ENCODE results near the gene SH3BP4.

The SH3BP4 gene

GRCh38 chr2:234945339-234945873, 6.4 kb upstream of the SH3BP4 start:
- DNase-seq: no peak

GRCh38 chr2:234947556-234947955, 4.3 kb upstream of the SH3BP4 start:
- DNase-seq: no peak

GRCh38 chr2:234949762-234950434, 1.9 kb upstream of the SH3BP4 start:
- peak; percentile 98 for DNase-seq

GRCh38 chr2:234950435-234950729, 1.4 kb upstream of the SH3BP4 start:
- no peak for DNase-seq

GRCh38 chr2:234950730-234951663, 820 bp upstream of the SH3BP4 start:
- peak; percentile 62 for DNase-seq

GRCh38 chr2:234952270-234953115, 676 bp downstream of the SH3BP4 start:
- no peak for DNase-seq

GRCh38 chr2:234953116-234954031, 1.6 kb downstream of the SH3BP4 start:
- no peak for DNase-seq

- no peak for DNase-seq
Observed at GRCh38 chr2:234954551-234954992, 2.8 kb downstream of the SH3BP4 start.

- no peak for DNase-seq
Observed at GRCh38 chr2:234955091-234955591, 3.3 kb downstream of the SH3BP4 start.

- DNase-seq: no peak
Observed at GRCh38 chr2:234955971-234956509, 4.2 kb downstream of the SH3BP4 start.

- no peak for DNase-seq
Observed at GRCh38 chr2:234957834-234958135, 6.0 kb downstream of the SH3BP4 start.

GRCh38 chr2:234958311-234958710, 6.5 kb downstream of the SH3BP4 start:
- no peak for DNase-seq

GRCh38 chr2:234958746-234959395, 7.1 kb downstream of the SH3BP4 start:
- no peak for DNase-seq

GRCh38 chr2:234960175-234961088, 8.6 kb downstream of the SH3BP4 start:
- peak; percentile 77 for DNase-seq

- DNase-seq: no peak
Observed at GRCh38 chr2:234961784-234962183, 10.0 kb downstream of the SH3BP4 start.

GRCh38 chr2:234963773-234964615, 12.2 kb downstream of the SH3BP4 start:
- no peak for DNase-seq

GRCh38 chr2:234964631-234965461, 13.0 kb downstream of the SH3BP4 start:
- no peak for DNase-seq

- no peak for DNase-seq
Observed at GRCh38 chr2:234966340-234966739, 14.5 kb downstream of the SH3BP4 start.
